Islet precursor cell (in vitro differentiated cells): ENCODE results near the gene REPIN1.
A peak's percentile ranks its signal among the peaks of the same experiment; 100 is the strongest.

ENCODE experiments used
- DNase-seq: peaks from one replicate; pipeline ENCODE4 v3.0.0-alpha.2; 2018

Gene REPIN1

GRCh38 chr7:150361402-150361801, 7.2 kb upstream of the REPIN1 start:
- peak; percentile 61 for DNase-seq

GRCh38 chr7:150361807-150362621, 6.6 kb upstream of the REPIN1 start:
- DNase-seq: no peak

- DNase-seq: no peak
Measured at GRCh38 chr7:150363370-150363769, 5.3 kb upstream of the REPIN1 start.

GRCh38 chr7:150363872-150364271, 4.8 kb upstream of the REPIN1 start:
- no peak for DNase-seq

GRCh38 chr7:150365194-150365593, 3.4 kb upstream of the REPIN1 start:
- no peak for DNase-seq

- no peak for DNase-seq
Measured at GRCh38 chr7:150365673-150366398, 2.8 kb upstream of the REPIN1 start.

- no peak for DNase-seq
Measured at GRCh38 chr7:150367677-150368095, 936 bp upstream of the REPIN1 start.

GRCh38 chr7:150368884-150369747, 494 bp downstream of the REPIN1 start:
- DNase-seq: peak; percentile 92

GRCh38 chr7:150369748-150370501, 1.3 kb downstream of the REPIN1 start:
- no peak for DNase-seq

GRCh38 chr7:150370612-150371071, 2.0 kb downstream of the REPIN1 start:
- peak; percentile 69 for DNase-seq

- DNase-seq: no peak
Measured at GRCh38 chr7:150371131-150371995, 2.7 kb downstream of the REPIN1 start.

- DNase-seq: no peak
Measured at GRCh38 chr7:150371996-150372270, 3.3 kb downstream of the REPIN1 start.

GRCh38 chr7:150372271-150373048, 3.8 kb downstream of the REPIN1 start:
- DNase-seq: no peak

- peak; percentile 78 for DNase-seq
Measured at GRCh38 chr7:150373049-150373801, 4.6 kb downstream of the REPIN1 start.

- DNase-seq: no peak
Measured at GRCh38 chr7:150374026-150374425, 5.4 kb downstream of the REPIN1 start.

GRCh38 chr7:150374472-150374871, 5.8 kb downstream of the REPIN1 start:
- DNase-seq: peak; percentile 94

- no peak for DNase-seq
Measured at GRCh38 chr7:150375662-150376521, 7.3 kb downstream of the REPIN1 start.

- no peak for DNase-seq
Measured at GRCh38 chr7:150376560-150376959, 7.9 kb downstream of the REPIN1 start.

- no peak for DNase-seq
Measured at GRCh38 chr7:150377196-150377595, 8.6 kb downstream of the REPIN1 start.
